Endothelial cell of umbilical vein (primary cell): ENCODE data around the gene STX4. TPM values are rescaled to one million over a fixed set of nuclear protein-coding genes. Genes with fewer than 3 reads are reported as not detected.

Experiments
- BruUV-seq: library from RNA; stranded (reverse); fragments of 400-500 nt; replicated peaks from 2 replicates; lab custom pipeline; 2021; lab: Mats Ljungman, UMichigan
- CTCF ChIA-PET: fragments of 300-600, 350-600 bp; sonication (Branson Sonifier 250); formaldehyde crosslinking; loops from one replicate; lab custom pipeline; 2021; ENCODE audit warnings: antibody characterized with exemption, inconsistent platforms; lab: Charles Lee
- POLR2A ChIA-PET: fragments of 300-600, 350-600 bp; sonication (Branson Sonifier 250); formaldehyde crosslinking; loops from one replicate; lab custom pipeline; 2021; ENCODE audit warnings: antibody characterized with exemption, inconsistent platforms; lab: Charles Lee
- DNase-seq: peaks from one replicate; pipeline ENCODE4 v3.0.0-alpha.2; 2011; ENCODE audit warnings: low read depth, low spot score
- FAIRE-seq: peaks from 2 replicates; lab custom pipeline; 2011; peaks lifted over from hg19 to GRCh38; lab: Jason Lieb, UNC
- H2AFZ ChIP-seq: 2 replicates; pipeline ENCODE4 v1.6.0; 2012; ENCODE audit warnings: low read depth, low read length, control low read depth, inconsistent platforms
- H3K27ac ChIP-seq: 2 replicates; pipeline ENCODE4 v1.5.1; 2011; ENCODE audit warnings: low read depth, mild to moderate bottlenecking, control low read depth, low read length, moderate library complexity; ENCODE audit not compliant: insufficient read depth
- H3K27me3 ChIP-seq, 2 experiments: 2 replicates each; pipeline versions ENCODE4 v1.6.0 to v1.6.1; 2011; ENCODE audit warnings: low read length in 2 of 2, mixed read lengths in 1 of 2; ENCODE audit not compliant: control insufficient read depth in 2 of 2, insufficient read depth in 2 of 2
- H3K36me3 ChIP-seq, 2 experiments: 2 replicates in 1 of 2; 3 replicates in 1 of 2; pipeline ENCODE4 v1.5.1; 2011; ENCODE audit warnings: low read length in 2 of 2, mild to moderate bottlenecking in 1 of 2, moderate library complexity in 1 of 2; ENCODE audit not compliant: control insufficient read depth in 2 of 2, insufficient read depth in 2 of 2; ENCODE audit errors: extremely low read depth in 1 of 2
- H3K4me1 ChIP-seq: 3 replicates; pipeline ENCODE4 v1.5.1; 2011; ENCODE audit warnings: mild to moderate bottlenecking, low read length; ENCODE audit not compliant: control insufficient read depth, insufficient read depth; ENCODE audit errors: extremely low read depth
- H3K4me2 ChIP-seq: 2 replicates; pipeline ENCODE4 v1.6.1; 2011; ENCODE audit warnings: low read length, control low read depth, mixed read lengths; ENCODE audit not compliant: insufficient read depth
- H3K4me3 ChIP-seq, 3 experiments: fragments of 200-600 bp in 1 of 3; sonication (generic), shearing (Covaris generic) in 1 of 3; replicated peaks in 1 of 3; 2 replicates each; pipeline ENCODE4 v1.5.1; 2011 to 2016; ENCODE audit warnings: control low read depth in 3 of 3, low read length in 3 of 3, mild to moderate bottlenecking in 2 of 3, inconsistent platforms in 1 of 3, low read depth in 1 of 3, moderate library complexity in 1 of 3; ENCODE audit not compliant: insufficient read depth in 1 of 3
- H3K79me2 ChIP-seq: 2 replicates; pipeline ENCODE4 v1.6.0; 2012; ENCODE audit warnings: low read length, inconsistent platforms; ENCODE audit not compliant: control insufficient read depth, insufficient read depth
- H3K9ac ChIP-seq: replicated peaks from 2 replicates; pipeline ENCODE3; 2011; ENCODE audit warnings: low read length, control low read depth; ENCODE audit not compliant: insufficient read depth; ENCODE audit errors: extremely low read depth
- H3K9me1 ChIP-seq: replicated peaks from 3 replicates; pipeline ENCODE4 v1.6.0; 2011; ENCODE audit warnings: mild to moderate bottlenecking, low read length; ENCODE audit not compliant: control insufficient read depth, insufficient read depth; ENCODE audit errors: extremely low read depth
- H3K9me3 ChIP-seq: replicated peaks from 2 replicates; pipeline ENCODE4 v1.5.1; 2012; ENCODE audit warnings: low read length, inconsistent platforms; ENCODE audit not compliant: control insufficient read depth, insufficient read depth
- H4K20me1 ChIP-seq: replicated peaks from 2 replicates; pipeline ENCODE3; 2011; ENCODE audit warnings: mild to moderate bottlenecking, low read length; ENCODE audit not compliant: control insufficient read depth, insufficient read depth; ENCODE audit errors: extremely low read depth
- CTCF ChIP-seq, 2 donors: IDR thresholded peaks; 1 replicate in 1 of 2; 2 replicates in 1 of 2; pipeline ENCODE4 v1.5.1; 2011; ENCODE audit warnings: low read length in 2 of 2, mild to moderate bottlenecking in 2 of 2, moderate library complexity in 2 of 2, control low read depth in 1 of 2, inconsistent platforms in 1 of 2, low read depth in 1 of 2; ENCODE audit not compliant: insufficient read depth in 1 of 2; ENCODE audit errors: extremely low read depth in 1 of 2
- EZH2 ChIP-seq: IDR thresholded peaks from 2 replicates; pipeline ENCODE4 v1.6.1; 2012; ENCODE audit warnings: borderline replicate concordance, low read depth, mild to moderate bottlenecking, moderate library complexity, low read length, inconsistent platforms; ENCODE audit not compliant: severe bottlenecking
- FOS ChIP-seq: IDR thresholded peaks from 2 replicates; pipeline ENCODE4 v1.6.1; 2011; ENCODE audit warnings: mild to moderate bottlenecking, low read length, moderate library complexity, borderline replicate concordance; ENCODE audit not compliant: insufficient read depth
- GATA2 ChIP-seq: IDR thresholded peaks from 2 replicates; pipeline ENCODE4 v1.7.0; 2011; ENCODE audit warnings: low read depth, mild to moderate bottlenecking, moderate library complexity, mixed read lengths, low read length; ENCODE audit not compliant: insufficient read length, insufficient read depth
- JUN ChIP-seq: IDR thresholded peaks from 2 replicates; pipeline ENCODE4 v1.6.1; 2011; ENCODE audit warnings: borderline replicate concordance, low read depth; ENCODE audit not compliant: insufficient read length, insufficient read depth
- MAX ChIP-seq: IDR thresholded peaks from 2 replicates; pipeline ENCODE4 v1.6.1; 2011; ENCODE audit not compliant: insufficient read depth, insufficient read length
- MYC ChIP-seq: IDR thresholded peaks from one replicate; pipeline ENCODE4 v1.6.1; 2011; ENCODE audit warnings: mild to moderate bottlenecking, low read depth, low read length
- POLR2A ChIP-seq: IDR thresholded peaks from 2 replicates; pipeline ENCODE4 v1.6.1; 2012; ENCODE audit warnings: low read depth, mild to moderate bottlenecking, control low read depth, low read length
- POLR2AphosphoS5 ChIP-seq: IDR thresholded peaks from 2 replicates; pipeline ENCODE4 v1.6.1; 2012; ENCODE audit warnings: low read depth, mild to moderate bottlenecking, control low read depth, low read length, moderate library complexity; ENCODE audit not compliant: insufficient read depth
- dilution Hi-C: fragments of 300-500 bp; cut with MboI; formaldehyde crosslinking; loops from one replicate; pipeline ENCODE4 v1.15.0; 2019; ENCODE audit warnings: low sequenced_read_pairs; ENCODE audit not compliant: extremely low pct_ligation_motif_present
- intact Hi-C: fragments of 100-400 bp; cut with micrococcal nuclease; formaldehyde crosslinking; loops from one replicate; pipeline ENCODE4 v1.10.0; 2022
- polyA plus RNA-seq, 4 experiments: library from polyadenylated mRNA; depleted of rRNA in 3 of 4; stranded (reverse) in 3 of 4; unstranded in 1 of 4; fragments of >200 nt; gene quantifications; 2 replicates each; pipeline versions ENCODE4 v1.2.1 to v1.2.3, GENCODE V29; 2011 to 2012; ENCODE audit warnings: missing spikeins in 1 of 4
- total RNA-seq: library from RNA; stranded (reverse); gene quantifications from 2 replicates; pipeline ENCODE4 v1.2.3, GENCODE V29; 2021

The STX4 gene
- total and polyA plus RNA-seq, 2 donors (not counting 3 experiments of a cell fraction or from before 2014, with no cell fraction given), result 49.5 to 65.2 TPM

DNA sequence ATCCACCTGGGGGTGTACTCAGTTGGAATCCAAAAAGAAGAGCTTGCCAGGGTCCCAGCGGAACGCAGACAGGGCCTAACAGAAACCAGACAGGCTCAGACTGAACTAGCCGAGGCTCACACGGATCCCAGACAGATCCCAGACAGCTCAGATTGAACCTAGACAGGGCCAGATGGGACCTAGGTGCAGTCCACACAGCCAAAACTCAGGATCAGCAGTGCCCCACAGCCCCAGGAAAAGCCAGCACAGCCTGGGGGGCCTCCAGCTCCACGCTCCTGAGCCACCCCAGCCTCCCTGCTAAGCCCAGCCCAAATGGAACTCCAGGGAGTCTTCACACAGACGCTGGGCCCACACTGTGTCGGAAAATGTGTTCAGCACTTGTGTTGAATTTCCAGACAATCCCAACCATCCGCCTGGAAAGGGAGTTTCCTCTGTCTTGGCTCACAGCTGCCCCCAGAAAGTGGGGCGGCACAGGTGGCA lies 30.5 kb upstream of the STX4 start:
- no peak overlapping the region for H3K27ac ChIP-seq
- no peak overlapping the region for H3K4me2 ChIP-seq
- DNase-seq (no peak), FAIRE-seq (no peak)
- no peaks in the 10 kb centered on the region for H3K79me2 ChIP-seq
- H4K20me1 ChIP-seq, result no peaks in the 10 kb centered on the region
- no peaks in the 10 kb centered on the region for H3K9me3 ChIP-seq
- H3K4me1 ChIP-seq, result no peaks in the 10 kb centered on the region
- no peak for TF ChIP-seq POLR2A
- TF ChIP-seq MYC, result no peak
- TF ChIP-seq JUN, result no peak
- no peak for TF ChIP-seq FOS
- TF ChIP-seq MAX, result no peak
- TF ChIP-seq POLR2AphosphoS5, result no peak
- TF ChIP-seq EZH2, result no peak
- no peak for TF ChIP-seq CTCF (IDR thresholded peaks at IDR 0.05; ENCODE audit: extremely low read depth in 1 of 2, insufficient read depth in 1 of 2, low read depth in 1 of 2, low read length in 2 of 2)
- TF ChIP-seq GATA2, result no peak
- H2AFZ ChIP-seq, result no peak overlapping the region
- intact Hi-C loops, result no loop called here
- H3K36me3 ChIP-seq, result no peaks in the 10 kb centered on the region
- BruUV-seq, result no TSS peak
- ChIA-PET CTCF (interaction anchor here (1.0 to 1.4 kb wide), 3 partner anchors 8 to 18 kb away, joined by 3 read pairs; partner anchors contain the start of gene HSD3B7), POLR2A (no interaction called here)
- dilution Hi-C loops, result no loop called here
- H3K4me3 ChIP-seq, result no peak overlapping the region
- H3K9ac ChIP-seq, result no peak overlapping the region
- peaks cover 2 to 3% of the 10 kb centered on the region in 2 experiments for H3K27me3 ChIP-seq
- no peaks in the 10 kb centered on the region for H3K9me1 ChIP-seq
